Measurements from ENCODE around the gene TEP1. TPM values are rescaled to one million over a fixed set of nuclear protein-coding genes. Genes with fewer than 3 reads are reported as not detected.

Gene TEP1
- total and polyA plus RNA-seq, 2 of the 13 experiments (the other 11 are each of a cell fraction or from before 2014, with no cell fraction given): 11.0 to 12.8 TPM

DNA sequence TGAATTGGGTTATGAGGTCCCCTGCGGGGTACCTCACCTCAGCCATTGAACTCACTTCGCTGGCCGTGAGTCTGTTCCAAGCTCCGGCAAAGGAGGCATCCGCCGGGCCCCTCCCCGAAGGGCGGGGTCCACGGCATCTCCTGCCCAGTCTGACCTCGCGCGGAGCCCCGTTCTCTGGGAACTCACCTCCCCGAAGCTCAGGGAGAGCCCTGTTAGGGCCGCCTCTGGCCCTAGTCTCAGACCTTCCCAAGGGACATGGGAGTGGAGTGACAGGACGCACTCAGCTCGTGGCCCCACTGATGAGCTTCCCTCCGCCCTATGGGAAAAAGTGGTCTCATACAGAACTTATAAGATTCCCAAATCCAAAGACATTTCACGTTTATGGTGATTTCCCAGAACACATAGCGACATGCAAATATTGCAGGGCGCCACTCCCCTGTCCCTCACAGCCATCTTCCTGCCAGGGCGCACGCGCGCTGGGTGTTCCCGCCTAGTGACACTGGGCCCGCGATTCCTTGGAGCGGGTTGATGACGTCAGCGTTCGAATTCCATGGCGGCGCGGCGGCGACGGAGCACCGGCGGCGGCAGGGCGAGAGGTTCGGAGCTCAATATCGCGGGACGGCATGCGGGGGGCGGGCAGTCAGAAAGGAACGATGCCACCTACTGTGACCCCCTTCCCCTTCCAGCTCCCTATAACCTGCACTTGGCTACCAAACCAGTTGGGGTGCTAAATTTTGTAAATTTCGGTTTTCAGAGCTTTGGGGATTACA lies 70.0 kb downstream of the TEP1 start, which contains the start of gene PARP2 (continued):
- no peak for TF ChIP-seq HNRNPH1 (optimal IDR thresholded peaks at IDR 0.05; ENCODE audit: low read depth, low read length)
- TF ChIP-seq DR1 (CRISPR knock-in tag; IDR thresholded peaks at IDR 0.05): peak; percentile 79; the same call in 1 of the 2 replicates
- TF ChIP-seq DNMT1 (CRISPR knock-in tag; IDR thresholded peaks at IDR 0.05): no peak
- no peak; the same call in 1 of the 2 replicates for TF ChIP-seq ZSCAN20 (CRISPR knock-in tag; IDR thresholded peaks at IDR 0.05; ENCODE audit: borderline replicate concordance)
- TF ChIP-seq PRMT3 (CRISPR knock-in tag; IDR thresholded peaks at IDR 0.05; ENCODE audit: borderline replicate concordance, low read depth): peak; percentile 78; the same call in 1 of the 2 replicates
- TF ChIP-seq ZNF124 (CRISPR knock-in tag; IDR thresholded peaks at IDR 0.05): peak; percentile 95
- TF ChIP-seq, protein P1, sequence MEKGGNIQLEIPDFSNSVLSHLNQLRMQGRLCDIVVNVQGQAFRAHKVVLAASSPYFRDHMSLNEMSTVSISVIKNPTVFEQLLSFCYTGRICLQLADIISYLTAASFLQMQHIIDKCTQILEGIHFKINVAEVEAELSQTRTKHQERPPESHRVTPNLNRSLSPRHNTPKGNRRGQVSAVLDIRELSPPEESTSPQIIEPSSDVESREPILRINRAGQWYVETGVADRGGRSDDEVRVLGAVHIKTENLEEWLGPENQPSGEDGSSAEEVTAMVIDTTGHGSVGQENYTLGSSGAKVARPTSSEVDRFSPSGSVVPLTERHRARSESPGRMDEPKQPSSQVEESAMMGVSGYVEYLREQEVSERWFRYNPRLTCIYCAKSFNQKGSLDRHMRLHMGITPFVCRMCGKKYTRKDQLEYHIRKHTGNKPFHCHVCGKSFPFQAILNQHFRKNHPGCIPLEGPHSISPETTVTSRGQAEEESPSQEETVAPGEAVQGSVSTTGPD (CRISPR knock-in tag; IDR thresholded peaks at IDR 0.05): peak; percentile 19; the same call in 1 of the 2 replicates
- TF ChIP-seq REL (CRISPR knock-in tag; conservative IDR thresholded peaks at IDR 0.05): peak; percentile 93; the same call in 1 of the 2 replicates
- TF ChIP-seq RARG (CRISPR knock-in tag; IDR thresholded peaks at IDR 0.05; ENCODE audit: low read depth): 0 out of 2 replicates have a peak, but pooled peaks have one; percentile 49
- peak; percentile 61; the same call in 1 of the 2 replicates for TF ChIP-seq NFYC (CRISPR knock-in tag; IDR thresholded peaks at IDR 0.05)
- peak; percentile 73 for TF ChIP-seq ISL2 (CRISPR knock-in tag; IDR thresholded peaks at IDR 0.05)
- TF ChIP-seq FOXJ3 (CRISPR knock-in tag; IDR thresholded peaks at IDR 0.05; ENCODE audit: borderline replicate concordance): peak; percentile 73; the same call in 1 of the 2 replicates
- TF ChIP-seq, protein P2, sequence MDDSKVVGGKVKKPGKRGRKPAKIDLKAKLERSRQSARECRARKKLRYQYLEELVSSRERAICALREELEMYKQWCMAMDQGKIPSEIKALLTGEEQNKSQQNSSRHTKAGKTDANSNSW (CRISPR knock-in tag; IDR thresholded peaks at IDR 0.05; ENCODE audit: borderline replicate concordance): no peak; the same call in 1 of the 2 replicates
- TF ChIP-seq ESRRA (CRISPR knock-in tag; IDR thresholded peaks at IDR 0.05; ENCODE audit: low read depth): peak; percentile 54; the same call in 1 of the 2 replicates
- TF ChIP-seq XBP1 (CRISPR knock-in tag; IDR thresholded peaks at IDR 0.05): peak; percentile 93; the same call in 1 of the 2 replicates
- TF ChIP-seq ZNF24 (IDR thresholded peaks at IDR 0.05): peak; percentile 83; the same call in 1 of the 2 replicates
- TF ChIP-seq NFE2 (CRISPR knock-in tag; IDR thresholded peaks at IDR 0.05): no peak
- TF ChIP-seq ZNF160 (CRISPR knock-in tag; IDR thresholded peaks at IDR 0.05): peak; percentile 61; the same call in 1 of the 2 replicates
- TF ChIP-seq HES4 (CRISPR knock-in tag; IDR thresholded peaks at IDR 0.05; ENCODE audit: borderline replicate concordance): peak; percentile 81; the same call in 1 of the 2 replicates
- 0 out of 2 replicates have a peak, but pooled peaks have one; percentile 20 for TF ChIP-seq ZNF678 (CRISPR knock-in tag; IDR thresholded peaks at IDR 0.05)
- TF ChIP-seq RAD51 (IDR thresholded peaks at IDR 0.05; ENCODE audit: borderline replicate concordance): no peak
- TF ChIP-seq MYC (CRISPR knock-in tag; IDR thresholded peaks at IDR 0.05; ENCODE audit: borderline replicate concordance): peak; percentile 87; the same call in 1 of the 2 replicates
- no peak for TF ChIP-seq SOX6 (IDR thresholded peaks at IDR 0.05)
- TF ChIP-seq SOX6 (CRISPR knock-in tag; IDR thresholded peaks at IDR 0.05): peak; percentile 88
- peak; percentile 98 for TF ChIP-seq ZNF274 (CRISPR knock-in tag; IDR thresholded peaks at IDR 0.05)
- peak; percentile 70; the same call in 1 of the 2 replicates for TF ChIP-seq HOXA9 (CRISPR knock-in tag; IDR thresholded peaks at IDR 0.05; ENCODE audit: borderline replicate concordance)
- no peak for TF ChIP-seq ZNF496 (CRISPR knock-in tag; IDR thresholded peaks at IDR 0.05; ENCODE audit: insufficient replicate concordance)
